ENCODE results near the gene C5AR2.

GRCh38 chr19:47379381-47379938 lies 47.5 kb downstream of the C5AR2 start:
- no peak for TF ChIP-seq CTCF (IDR thresholded peaks at IDR 0.05; ENCODE audit: low read depth, low read length, poor library complexity, severe bottlenecking)
- TF ChIP-seq EZH2phosphoT487 (IDR thresholded peaks at IDR 0.05; ENCODE audit: borderline replicate concordance, low read length), result no peak

Measured in DOHH2 (cell line).